NCI-H1092 treated with DMSO at 0.1 percent for 48 hours (cell line): ENCODE measurements around the gene RGS21.

Experiments
- DNase-seq: peaks from one replicate; lab custom pipeline; 2025; lab: John Stamatoyannopoulos, UW

Gene RGS21

DNA sequence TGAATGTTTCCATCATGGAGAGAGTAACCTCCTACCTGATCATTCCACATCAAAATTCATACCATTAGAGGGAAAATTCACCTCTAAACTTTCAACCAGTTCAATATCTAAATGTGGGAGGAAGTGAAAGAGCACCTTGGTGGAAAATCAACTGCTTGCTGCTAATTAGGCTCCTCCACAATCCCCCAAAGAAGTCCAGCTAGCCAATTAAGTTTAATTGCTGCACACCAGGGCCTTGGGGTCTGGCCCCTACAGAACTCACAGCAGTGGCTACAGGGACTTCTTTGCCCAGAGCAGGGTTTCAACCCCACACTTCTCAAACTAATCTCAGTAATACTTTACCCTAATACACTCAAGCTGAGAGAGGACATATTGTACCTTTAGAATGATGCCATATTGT lies 62.1 kb downstream of the RGS21 start:
- no peak for DNase-seq

DNA sequence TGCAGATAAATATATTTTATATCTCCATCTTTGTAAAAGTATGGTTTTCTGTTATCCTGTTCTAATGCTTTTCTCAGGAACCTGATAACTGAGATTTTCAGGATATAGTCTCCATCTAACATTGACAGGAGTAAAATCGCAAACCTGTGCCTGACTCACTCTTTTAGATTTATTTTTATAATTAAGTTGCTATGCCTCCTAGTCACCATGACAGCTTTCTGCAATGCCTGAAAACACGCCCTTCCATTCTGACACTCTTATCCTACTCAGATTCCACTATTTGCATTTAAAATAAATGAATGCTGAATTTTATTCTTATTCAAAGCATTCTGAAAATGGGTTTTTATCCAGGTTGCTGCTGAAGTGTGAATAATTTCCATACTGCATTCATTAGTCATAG lies 62.8 kb downstream of the RGS21 start:
- DNase-seq: no peak

DNA sequence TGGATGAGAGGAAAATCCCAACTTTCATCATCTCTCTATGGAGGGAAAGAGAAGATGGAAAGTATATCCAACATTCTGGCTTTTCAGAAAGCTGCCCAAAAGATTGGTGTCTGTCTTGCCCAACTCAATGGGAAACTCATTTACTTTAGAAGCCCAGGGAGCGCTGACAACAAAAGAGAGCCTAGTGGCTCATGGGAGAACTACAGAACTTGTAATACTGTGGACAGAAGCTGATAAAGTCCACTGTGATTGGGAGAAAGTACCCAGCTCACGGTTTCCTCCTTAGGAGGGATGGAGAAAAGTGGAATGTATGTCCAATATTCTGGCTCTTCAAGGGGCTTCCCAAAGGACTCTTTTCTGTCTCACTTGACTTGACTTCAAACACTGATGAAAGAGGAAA lies 66.0 kb downstream of the RGS21 start:
- DNase-seq: no peak

DNA sequence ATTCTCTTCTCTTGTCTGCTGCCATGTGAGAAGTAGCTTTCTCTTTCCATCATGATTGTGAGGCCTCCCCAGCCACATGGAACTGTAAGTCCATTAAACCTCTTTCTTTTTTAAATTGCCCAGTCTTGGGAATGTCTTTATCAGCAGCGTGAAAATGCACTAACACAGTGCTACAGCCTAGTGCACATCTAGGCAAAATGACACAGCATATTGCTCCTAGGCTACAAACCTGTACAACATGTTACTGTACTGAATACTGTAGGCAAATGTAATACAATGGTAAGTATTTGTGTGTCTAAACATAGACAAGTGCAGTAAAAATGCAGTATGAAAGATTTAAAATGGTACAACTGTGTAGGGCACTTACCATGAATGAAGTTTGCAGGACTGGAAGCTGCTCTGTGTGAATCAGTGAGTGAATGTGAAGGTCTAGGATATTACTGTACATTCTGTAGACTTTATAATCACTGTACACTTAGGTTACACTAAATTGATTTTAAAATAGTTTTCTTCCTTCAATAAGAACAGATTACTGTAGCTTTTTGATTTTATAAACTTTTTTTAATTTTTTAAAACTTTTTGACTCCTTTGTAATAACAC lies 69.4 kb downstream of the RGS21 start:
- DNase-seq: no peak

DNA sequence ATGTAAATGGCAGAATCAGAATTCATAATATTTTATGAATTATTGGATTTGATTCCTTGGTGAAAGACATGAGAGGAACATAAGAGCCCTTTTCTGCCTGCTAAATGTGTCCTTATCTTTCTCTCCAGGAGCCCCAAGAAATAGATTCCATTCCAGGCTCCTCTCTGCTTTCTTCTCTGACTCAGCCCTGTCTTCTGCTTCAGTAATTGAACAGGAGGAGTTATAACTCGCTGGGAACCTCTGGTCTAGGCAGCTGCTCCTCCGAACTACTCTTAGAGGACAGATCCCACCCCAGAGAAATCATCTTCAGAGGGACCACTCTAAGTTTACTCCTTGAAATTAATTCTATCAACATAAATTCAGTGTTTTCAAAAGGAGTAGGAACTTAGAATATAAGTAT lies 78.4 kb downstream of the RGS21 start:
- DNase-seq: no peak

DNA sequence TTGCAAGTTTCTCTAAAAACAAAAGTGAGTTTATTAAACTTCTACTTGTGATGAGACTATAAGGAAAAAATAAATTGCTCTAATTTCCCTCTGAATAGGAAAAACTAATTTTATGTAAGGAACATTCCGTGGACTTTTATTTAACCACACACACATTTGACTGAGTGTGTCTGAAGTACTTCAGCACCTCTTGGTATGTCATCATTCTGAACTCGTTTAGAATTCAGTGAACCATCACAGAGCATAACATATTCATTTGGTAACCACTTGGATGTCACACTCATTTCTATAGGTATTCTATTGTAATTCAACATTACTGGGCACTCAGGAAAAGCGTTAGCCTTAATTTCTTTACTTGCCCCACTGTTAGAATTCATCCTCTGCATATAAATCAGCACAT lies 79.1 kb downstream of the RGS21 start:
- DNase-seq: no peak

DNA sequence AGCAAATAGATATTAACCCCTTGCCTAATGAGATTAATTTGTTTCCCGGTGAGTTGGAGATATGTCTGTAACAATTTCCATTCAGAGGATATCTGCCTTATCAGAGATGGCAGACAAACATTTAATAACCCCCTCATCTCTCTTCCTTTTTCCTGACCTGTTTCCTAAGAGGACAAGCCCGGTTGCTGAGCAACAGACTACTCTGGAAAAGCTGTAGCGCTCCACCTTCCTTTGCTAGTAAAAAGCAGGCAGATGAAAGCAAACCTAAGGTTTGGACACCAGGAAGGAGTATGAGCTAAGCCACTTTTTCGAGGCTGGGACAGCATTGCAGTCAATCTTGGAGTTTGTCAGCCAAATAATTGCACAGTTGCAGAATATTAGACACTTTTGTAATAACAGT lies 82.4 kb downstream of the RGS21 start:
- no peak for DNase-seq

DNA sequence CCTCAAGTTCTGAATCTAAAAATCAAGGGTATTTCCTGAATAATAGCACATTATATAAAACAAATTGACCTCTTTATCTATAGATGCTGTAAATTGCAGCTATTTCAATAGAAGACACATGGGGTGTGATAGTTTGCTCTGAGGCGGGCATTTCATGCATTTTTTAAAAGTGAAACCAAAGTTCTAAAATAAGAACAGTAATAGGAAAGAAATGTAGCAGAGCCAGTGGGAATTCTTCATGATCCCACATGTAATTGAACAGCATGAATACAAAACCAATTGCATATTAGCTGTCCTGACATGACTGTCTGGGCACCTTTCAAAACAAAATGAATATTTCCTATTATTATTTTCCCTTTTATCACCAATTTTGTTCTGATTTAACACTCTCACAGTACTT lies 85.0 kb downstream of the RGS21 start:
- DNase-seq: no peak

DNA sequence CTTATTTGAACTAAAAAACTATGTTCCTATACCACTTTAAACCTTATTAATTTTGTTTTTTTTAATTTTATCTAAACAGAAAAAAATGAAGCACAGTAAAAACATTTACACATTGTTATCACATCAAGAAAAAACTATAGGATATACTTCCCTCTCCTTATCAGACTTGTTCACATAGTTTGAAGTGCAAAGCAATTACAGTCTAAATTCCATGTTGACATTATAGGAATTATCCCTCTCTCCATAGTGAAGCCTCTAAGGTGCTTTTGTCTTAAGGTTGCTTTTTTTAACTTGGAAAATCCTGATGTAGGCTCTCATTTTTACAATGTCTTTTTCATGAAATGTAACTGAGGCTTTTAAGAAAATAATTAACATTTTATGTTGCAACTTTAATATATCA lies 85.8 kb downstream of the RGS21 start:
- no peak for DNase-seq

DNA sequence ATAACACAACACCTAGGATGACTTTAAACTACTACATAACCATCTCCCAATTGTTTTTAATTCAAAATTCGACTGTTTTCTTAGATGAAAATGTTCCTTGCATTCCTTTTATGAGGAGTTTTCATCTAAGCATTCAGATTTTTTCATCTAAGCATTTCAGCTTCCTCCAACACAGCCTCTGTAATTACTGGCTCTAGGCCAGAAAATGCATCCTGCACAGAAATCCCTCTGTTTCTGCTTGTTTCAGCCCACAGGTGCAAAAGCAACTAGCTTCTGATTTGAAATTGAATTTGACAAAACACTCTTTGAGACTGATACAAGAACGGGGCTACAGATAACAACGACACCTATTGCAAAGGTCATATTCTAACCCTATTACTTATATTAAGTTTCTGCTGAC lies 90.4 kb downstream of the RGS21 start:
- no peak for DNase-seq
